ENCODE data around the gene PSPN.

DNA sequence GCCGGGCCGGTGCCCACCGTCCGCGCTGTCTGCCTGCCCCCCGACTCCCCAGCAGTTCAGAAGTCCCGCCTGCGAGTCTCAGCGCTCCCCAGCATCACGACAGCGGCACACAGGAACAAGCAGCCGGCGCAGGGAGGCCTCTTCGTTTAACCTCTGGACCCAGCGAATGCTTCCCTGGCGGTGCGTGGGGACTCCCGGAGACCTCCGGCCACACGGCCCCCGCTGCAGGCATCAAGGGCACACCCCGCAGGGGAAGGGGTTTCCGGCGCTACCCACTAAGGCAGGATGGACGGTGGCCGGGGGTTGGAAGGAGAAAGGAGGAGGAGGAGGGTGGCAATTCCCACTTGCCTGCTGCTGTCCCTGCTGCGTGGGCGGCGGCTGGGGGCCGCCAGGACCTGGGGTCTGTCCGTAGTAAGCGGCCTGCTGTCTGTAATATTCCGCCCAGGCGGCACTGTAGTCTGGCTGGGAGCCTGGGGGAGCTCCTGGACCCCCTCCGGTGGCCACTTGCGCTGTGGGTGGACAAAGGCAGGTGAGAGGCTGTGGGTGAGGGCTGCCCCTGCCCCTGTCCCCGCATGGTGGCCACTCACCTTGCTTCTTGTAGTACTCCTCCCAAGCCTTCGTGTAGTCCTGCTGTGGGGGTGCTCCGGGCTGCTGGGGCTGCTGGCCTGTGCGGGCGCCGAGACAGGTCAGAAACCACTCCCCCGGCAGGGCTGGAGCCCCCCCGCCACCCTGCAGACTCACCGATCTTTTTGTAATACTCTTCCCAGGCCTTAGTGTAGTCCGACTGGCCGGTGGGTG, 39.3 kb upstream of the PSPN start:
- TF ChIP-seq, protein P1, sequence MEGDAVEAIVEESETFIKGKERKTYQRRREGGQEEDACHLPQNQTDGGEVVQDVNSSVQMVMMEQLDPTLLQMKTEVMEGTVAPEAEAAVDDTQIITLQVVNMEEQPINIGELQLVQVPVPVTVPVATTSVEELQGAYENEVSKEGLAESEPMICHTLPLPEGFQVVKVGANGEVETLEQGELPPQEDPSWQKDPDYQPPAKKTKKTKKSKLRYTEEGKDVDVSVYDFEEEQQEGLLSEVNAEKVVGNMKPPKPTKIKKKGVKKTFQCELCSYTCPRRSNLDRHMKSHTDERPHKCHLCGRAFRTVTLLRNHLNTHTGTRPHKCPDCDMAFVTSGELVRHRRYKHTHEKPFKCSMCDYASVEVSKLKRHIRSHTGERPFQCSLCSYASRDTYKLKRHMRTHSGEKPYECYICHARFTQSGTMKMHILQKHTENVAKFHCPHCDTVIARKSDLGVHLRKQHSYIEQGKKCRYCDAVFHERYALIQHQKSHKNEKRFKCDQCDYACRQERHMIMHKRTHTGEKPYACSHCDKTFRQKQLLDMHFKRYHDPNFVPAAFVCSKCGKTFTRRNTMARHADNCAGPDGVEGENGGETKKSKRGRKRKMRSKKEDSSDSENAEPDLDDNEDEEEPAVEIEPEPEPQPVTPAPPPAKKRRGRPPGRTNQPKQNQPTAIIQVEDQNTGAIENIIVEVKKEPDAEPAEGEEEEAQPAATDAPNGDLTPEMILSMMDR (IDR thresholded peaks at IDR 0.05) = no peak
- TF ChIP-seq POLR2A (IDR thresholded peaks at IDR 0.05) = no peak
